OCI-LY1 (cell line): ENCODE results near the gene XRCC1.

ENCODE experiments used
- H2AFZ ChIP-seq: fragments of 200-600 bp; sonication (generic), shearing (Covaris generic); 2 replicates; pipeline ENCODE4 v1.6.0; 2014; ENCODE audit warnings: antibody characterized with exemption, mild to moderate bottlenecking, low read length
- H3F3A ChIP-seq: fragments of 200-600 bp; sonication (generic), shearing (Covaris generic); 2 replicates; pipeline ENCODE4 v1.6.0; 2014; ENCODE audit warnings: mild to moderate bottlenecking, antibody characterized with exemption, low read length, moderate library complexity; ENCODE audit not compliant: insufficient read depth
- H3K27ac ChIP-seq: fragments of 200-600 bp; sonication (generic); 2 replicates; pipeline ENCODE4 v1.5.1; 2014; ENCODE audit warnings: low read length, mixed run types, mild to moderate bottlenecking, low read depth; ENCODE audit not compliant: poor library complexity, severe bottlenecking
- H3K27me3 ChIP-seq: fragments of 200-600 bp; sonication (generic); 2 replicates; pipeline ENCODE4 v1.6.0; 2014; ENCODE audit warnings: antibody characterized with exemption, mild to moderate bottlenecking, low read length, moderate library complexity; ENCODE audit not compliant: insufficient read depth
- H3K36me3 ChIP-seq: fragments of 200-600 bp; sonication (generic); 2 replicates; pipeline ENCODE4 v1.6.1; 2014; ENCODE audit warnings: mild to moderate bottlenecking, antibody characterized with exemption, low read length, moderate library complexity, mixed read lengths; ENCODE audit not compliant: insufficient read depth
- H3K4me1 ChIP-seq: fragments of 200-600 bp; sonication (generic); 2 replicates; pipeline ENCODE4 v1.5.1; 2014; ENCODE audit warnings: mild to moderate bottlenecking, low read length, moderate library complexity; ENCODE audit not compliant: insufficient read depth, severe bottlenecking
- H3K4me2 ChIP-seq: fragments of 200-600 bp; sonication (generic), shearing (Covaris generic); 2 replicates; pipeline ENCODE4 v1.6.1; 2014; ENCODE audit warnings: low read length
- H3K4me3 ChIP-seq: fragments of 200-600 bp; sonication (generic); 2 replicates; pipeline ENCODE4 v1.5.1; 2014; ENCODE audit warnings: low read length, low read depth, mild to moderate bottlenecking, mixed read lengths; ENCODE audit not compliant: poor library complexity, severe bottlenecking
- H3K79me2 ChIP-seq: fragments of 200-600 bp; shearing (Covaris generic); 2 replicates; pipeline ENCODE4 v1.6.1; 2016; ENCODE audit warnings: mixed run types, low read length, mixed read lengths; ENCODE audit not compliant: insufficient read depth
- H3K9ac ChIP-seq: fragments of 200-600 bp; sonication (generic), shearing (Covaris generic); 2 replicates; pipeline ENCODE4 v1.6.1; 2014; ENCODE audit warnings: mild to moderate bottlenecking, low read length, mixed read lengths
- H3K9me2 ChIP-seq: fragments of 200-600 bp; sonication (generic), shearing (Covaris generic); 2 replicates; pipeline ENCODE4 v1.6.1; 2014; ENCODE audit warnings: low read depth, mild to moderate bottlenecking, low read length, mixed read lengths
- H3K9me3 ChIP-seq: fragments of 200-600 bp; shearing (Covaris generic); 2 replicates; pipeline ENCODE4 v1.6.1; 2014; ENCODE audit warnings: low read length, mixed read lengths
- H4K20me1 ChIP-seq: fragments of 200-600 bp; sonication (generic), shearing (Covaris generic); 2 replicates; pipeline ENCODE4 v1.6.0; 2016; ENCODE audit warnings: mild to moderate bottlenecking, low read length; ENCODE audit not compliant: insufficient read depth
- EZH2 ChIP-seq: fragments of 200-600 bp; sonication (generic), shearing (Covaris generic); IDR thresholded peaks from 2 replicates; pipeline ENCODE4 v1.8.0; 2017; ENCODE audit warnings: borderline replicate concordance, mixed run types, mild to moderate bottlenecking, antibody characterized with exemption, low read length, moderate library complexity, mixed read lengths
- TF ChIP-seq, protein P1 (sequence below): fragments of 200-600 bp; sonication (generic), shearing (Covaris generic); IDR thresholded peaks from 2 replicates; pipeline ENCODE4 v1.5.1; 2017; ENCODE audit warnings: mild to moderate bottlenecking, antibody characterized with exemption, low read length, moderate library complexity, mixed read lengths

XRCC1 gene

DNA sequence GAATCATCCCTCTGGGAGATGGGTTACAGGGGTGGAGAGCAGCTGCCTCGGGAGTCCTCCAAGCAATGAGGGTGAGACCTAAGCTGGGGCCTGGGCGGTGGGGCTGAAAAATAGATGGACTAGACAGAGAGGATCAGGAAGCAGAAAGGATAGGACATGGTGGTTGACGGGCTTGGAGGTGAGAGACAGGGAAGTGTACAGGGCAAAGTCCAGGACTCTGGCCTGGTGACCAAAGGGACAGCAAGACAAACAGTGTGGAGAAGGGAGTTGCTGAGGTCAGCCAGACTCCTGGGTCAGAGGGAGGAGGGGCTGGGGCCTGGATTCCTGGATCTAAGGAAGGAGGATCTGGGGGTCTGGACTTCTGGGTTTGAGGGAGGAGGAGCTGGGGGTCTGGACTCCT is 76.3 kb downstream of the XRCC1 start:
- no peak overlapping the region for H3K9ac ChIP-seq

DNA sequence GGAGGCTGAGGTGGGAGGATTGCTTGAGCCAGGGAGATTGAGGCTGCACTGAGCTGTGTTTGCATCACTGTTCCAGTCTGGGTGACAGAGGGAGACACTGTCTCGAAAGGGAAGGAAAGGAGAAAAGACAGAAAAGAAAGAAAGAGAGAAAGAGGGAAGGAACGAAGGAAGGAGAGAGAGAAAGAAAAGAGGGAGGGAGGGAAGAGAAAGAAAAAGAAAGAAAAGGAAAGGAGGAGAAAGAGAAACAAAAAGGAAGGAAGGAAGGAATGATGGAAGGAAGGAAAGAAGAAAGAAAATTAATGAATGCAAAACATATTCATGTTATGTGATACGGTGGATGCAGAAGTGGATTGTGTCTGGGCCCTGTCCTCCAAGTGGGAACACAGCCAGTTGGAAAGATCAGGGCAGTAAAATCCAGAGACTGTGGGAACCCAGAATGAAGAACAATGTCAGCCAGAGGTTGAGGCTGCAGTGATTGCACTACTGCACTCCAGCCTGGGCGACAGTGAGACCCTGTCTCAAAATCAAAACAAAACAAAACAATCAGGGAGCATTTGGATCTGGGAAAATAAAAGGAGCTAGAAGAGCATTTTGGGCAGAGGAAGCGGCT is 77.0 kb downstream of the XRCC1 start:
- no peak overlapping the region for H3K4me3 ChIP-seq
- no peaks in the 10 kb centered on the region for H3K79me2 ChIP-seq
- no peaks in the 10 kb centered on the region for H3K27me3 ChIP-seq
- peaks cover 5% of the 10 kb centered on the region; the same call in 1 of the 2 replicates for H3K36me3 ChIP-seq
- no peak for TF ChIP-seq EZH2
- TF ChIP-seq, protein P1, sequence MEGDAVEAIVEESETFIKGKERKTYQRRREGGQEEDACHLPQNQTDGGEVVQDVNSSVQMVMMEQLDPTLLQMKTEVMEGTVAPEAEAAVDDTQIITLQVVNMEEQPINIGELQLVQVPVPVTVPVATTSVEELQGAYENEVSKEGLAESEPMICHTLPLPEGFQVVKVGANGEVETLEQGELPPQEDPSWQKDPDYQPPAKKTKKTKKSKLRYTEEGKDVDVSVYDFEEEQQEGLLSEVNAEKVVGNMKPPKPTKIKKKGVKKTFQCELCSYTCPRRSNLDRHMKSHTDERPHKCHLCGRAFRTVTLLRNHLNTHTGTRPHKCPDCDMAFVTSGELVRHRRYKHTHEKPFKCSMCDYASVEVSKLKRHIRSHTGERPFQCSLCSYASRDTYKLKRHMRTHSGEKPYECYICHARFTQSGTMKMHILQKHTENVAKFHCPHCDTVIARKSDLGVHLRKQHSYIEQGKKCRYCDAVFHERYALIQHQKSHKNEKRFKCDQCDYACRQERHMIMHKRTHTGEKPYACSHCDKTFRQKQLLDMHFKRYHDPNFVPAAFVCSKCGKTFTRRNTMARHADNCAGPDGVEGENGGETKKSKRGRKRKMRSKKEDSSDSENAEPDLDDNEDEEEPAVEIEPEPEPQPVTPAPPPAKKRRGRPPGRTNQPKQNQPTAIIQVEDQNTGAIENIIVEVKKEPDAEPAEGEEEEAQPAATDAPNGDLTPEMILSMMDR = no peak
- H4K20me1 ChIP-seq = no peaks in the 10 kb centered on the region
- H2AFZ ChIP-seq = no peak overlapping the region
- H3K9ac ChIP-seq = no peak overlapping the region
- H3F3A ChIP-seq = no peaks in the 10 kb centered on the region
- H3K27ac ChIP-seq = no peak overlapping the region
- peaks cover 7% of the 10 kb centered on the region for H3K4me1 ChIP-seq
- no peak overlapping the region for H3K4me2 ChIP-seq
- no peaks in the 10 kb centered on the region for H3K9me2 ChIP-seq
- no peaks in the 10 kb centered on the region for H3K9me3 ChIP-seq

More for the DNA sequence above, 76.3 kb downstream of the XRCC1 start:
- Histone ChIP-seq H3K4me3 (no peak overlapping the region), H3F3A (no peaks in the 10 kb centered on the region), H3K9me2 (no peaks in the 10 kb centered on the region), H3K79me2 (no peaks in the 10 kb centered on the region), H2AFZ (no peak overlapping the region), H4K20me1 (no peaks in the 10 kb centered on the region), H3K36me3 (peaks cover 5% of the 10 kb centered on the region; the same call in 1 of the 2 replicates), H3K27me3 (no peaks in the 10 kb centered on the region), H3K9me3 (no peaks in the 10 kb centered on the region), H3K4me1 (peaks cover 10% of the 10 kb centered on the region), H3K27ac (no peak overlapping the region), H3K4me2 (no peak overlapping the region)
- TF ChIP-seq, protein P1 = no peak
- TF ChIP-seq EZH2 = no peak

DNA sequence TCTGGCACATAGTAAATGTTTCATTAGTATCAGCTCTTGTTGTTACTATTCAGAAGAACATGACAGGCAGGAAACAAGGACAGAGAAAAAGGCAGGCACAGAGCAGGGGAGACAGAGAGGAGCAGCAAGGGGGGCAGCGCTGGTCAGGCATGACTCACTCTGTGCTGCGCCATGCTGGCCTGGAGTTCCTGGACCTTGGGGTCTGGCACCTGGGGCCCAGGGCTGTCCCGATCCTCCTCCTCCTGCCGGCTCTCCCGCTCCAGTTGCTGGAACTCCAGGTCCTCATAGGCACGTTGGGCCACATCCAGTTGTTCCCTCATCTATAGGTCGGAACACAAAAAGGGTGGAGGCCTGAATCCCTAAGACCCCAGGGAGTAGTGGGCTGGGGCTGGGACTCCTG is 78.4 kb downstream of the XRCC1 start:
- Histone ChIP-seq H3K9me3 (no peaks in the 10 kb centered on the region), H3K27ac (no peak overlapping the region), H3K36me3 (peaks cover 5% of the 10 kb centered on the region; the same call in 1 of the 2 replicates), H2AFZ (no peak overlapping the region), H3K4me3 (no peak overlapping the region), H3K79me2 (no peaks in the 10 kb centered on the region), H4K20me1 (no peaks in the 10 kb centered on the region), H3K4me2 (no peak overlapping the region), H3F3A (no peaks in the 10 kb centered on the region), H3K9me2 (no peaks in the 10 kb centered on the region), H3K27me3 (no peaks in the 10 kb centered on the region), H3K9ac (no peak overlapping the region), H3K4me1 (no peaks in the 10 kb centered on the region)
- TF ChIP-seq, protein P1 = no peak
- no peak for TF ChIP-seq EZH2
